Osteocyte (in vitro differentiated cells): ENCODE data around the gene RPA1. TPM values are rescaled to one million over a fixed set of nuclear protein-coding genes. Genes with fewer than 3 reads are reported as not detected.

Source experiments
- DNase-seq: peaks from one replicate; pipeline ENCODE4 v3.0.0; 2021; ENCODE audit warnings: mixed read lengths; ENCODE audit not compliant: unreplicated experiment; ENCODE audit errors: extremely low spot score
- H3K27ac Mint-ChIP-seq: one replicate; pipeline ENCODE4 v1.8.0; 2021; ENCODE audit warnings: mild to moderate bottlenecking, mixed read lengths; ENCODE audit not compliant: unreplicated experiment
- H3K27me3 Mint-ChIP-seq: one replicate; pipeline ENCODE4 v1.8.0; 2021; ENCODE audit warnings: mixed read lengths; ENCODE audit not compliant: unreplicated experiment
- H3K36me3 Mint-ChIP-seq: one replicate; pipeline ENCODE4 v1.8.0; 2021; ENCODE audit warnings: mixed read lengths; ENCODE audit not compliant: unreplicated experiment
- H3K4me1 Mint-ChIP-seq: one replicate; pipeline ENCODE4 v1.8.0; 2021; ENCODE audit warnings: mixed read lengths; ENCODE audit not compliant: unreplicated experiment
- H3K4me3 Mint-ChIP-seq: one replicate; pipeline ENCODE4 v1.8.0; 2021; ENCODE audit warnings: mild to moderate bottlenecking, moderate library complexity, mixed read lengths; ENCODE audit not compliant: unreplicated experiment
- H3K9me3 Mint-ChIP-seq: one replicate; pipeline ENCODE4 v1.8.0; 2021; ENCODE audit warnings: mixed read lengths; ENCODE audit not compliant: unreplicated experiment
- CTCF ChIP-seq: fragments of 200-600 bp; sonication (generic); IDR thresholded peaks from 2 replicates; pipeline ENCODE4 v1.5.0; 2021; ENCODE audit warnings: antibody characterized with exemption, mild to moderate bottlenecking, moderate library complexity
- total RNA-seq: library from RNA; stranded (reverse); gene quantifications from 2 replicates; pipeline ENCODE4 v1.2.1, GENCODE V29; 2021

RPA1 gene
- total RNA-seq, 1 donor from 2014 or later, result 75.3 TPM

GRCh38 chr17:1906662-1907101 is 76.9 kb downstream of the RPA1 start:
- Mint-ChIP-seq H3K4me3 (no peak overlapping the region), H3K9me3 (no peaks in the 10 kb centered on the region), H3K36me3 (no peaks in the 10 kb centered on the region), H3K4me1 (peaks cover 11% of the 10 kb centered on the region), H3K27ac (no peak overlapping the region), H3K27me3 (peaks cover 41% of the 10 kb centered on the region)
- DNase-seq, result no peak
- peak; percentile 8 for TF ChIP-seq CTCF

DNA sequence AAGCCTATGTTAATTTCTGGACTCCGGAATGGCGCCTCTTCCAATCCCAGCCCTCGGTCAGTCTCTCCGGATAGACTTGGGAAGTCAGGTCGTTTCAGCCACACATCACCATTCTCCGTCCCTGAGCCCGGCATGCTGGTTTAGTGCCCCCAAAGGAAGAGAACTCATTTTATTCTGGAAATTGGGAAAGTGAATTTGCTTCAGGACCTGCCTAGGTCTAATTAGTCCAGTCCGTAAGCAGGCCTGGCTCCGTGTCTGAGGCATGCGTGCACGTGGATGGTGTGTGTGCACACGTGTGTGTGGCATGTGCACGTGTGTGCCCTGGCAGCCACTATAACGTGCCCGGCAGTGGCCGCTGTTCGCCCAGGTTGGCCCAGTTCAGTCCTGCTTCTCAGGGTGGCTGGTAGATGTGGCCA is 77.4 kb downstream of the RPA1 start:
- TF ChIP-seq CTCF, result no peak
- DNase-seq, result no peak
- H3K9me3 Mint-ChIP-seq, result no peaks in the 10 kb centered on the region
- H3K27me3 Mint-ChIP-seq, result peaks cover 46% of the 10 kb centered on the region
- no peak overlapping the region for H3K4me3 Mint-ChIP-seq
- no peaks in the 10 kb centered on the region for H3K36me3 Mint-ChIP-seq
- H3K4me1 Mint-ChIP-seq, result peaks cover 11% of the 10 kb centered on the region
- no peak overlapping the region for H3K27ac Mint-ChIP-seq

GRCh38 chr17:1907909-1908698 is 78.3 kb downstream of the RPA1 start:
- H3K4me1 Mint-ChIP-seq, result peaks cover 11% of the 10 kb centered on the region
- H3K27ac Mint-ChIP-seq, result no peak overlapping the region
- no peaks in the 10 kb centered on the region for H3K36me3 Mint-ChIP-seq
- DNase-seq, result no peak
- peak overlapping the region; percentile 60 for H3K4me3 Mint-ChIP-seq
- peaks cover 54% of the 10 kb centered on the region for H3K27me3 Mint-ChIP-seq
- H3K9me3 Mint-ChIP-seq, result no peaks in the 10 kb centered on the region
- TF ChIP-seq CTCF, result no peak

- Mint-ChIP-seq H3K4me3 (peak overlapping the region; percentile 60), H3K27ac (no peak overlapping the region), H3K36me3 (no peaks in the 10 kb centered on the region), H3K9me3 (no peaks in the 10 kb centered on the region), H3K27me3 (peaks cover 56% of the 10 kb centered on the region), H3K4me1 (peaks cover 11% of the 10 kb centered on the region)
- peak; percentile 88 for DNase-seq
- peak; percentile 89 for TF ChIP-seq CTCF
These were observed 79.0 kb downstream of the RPA1 start for GRCh38 chr17:1908699-1909309.

DNA sequence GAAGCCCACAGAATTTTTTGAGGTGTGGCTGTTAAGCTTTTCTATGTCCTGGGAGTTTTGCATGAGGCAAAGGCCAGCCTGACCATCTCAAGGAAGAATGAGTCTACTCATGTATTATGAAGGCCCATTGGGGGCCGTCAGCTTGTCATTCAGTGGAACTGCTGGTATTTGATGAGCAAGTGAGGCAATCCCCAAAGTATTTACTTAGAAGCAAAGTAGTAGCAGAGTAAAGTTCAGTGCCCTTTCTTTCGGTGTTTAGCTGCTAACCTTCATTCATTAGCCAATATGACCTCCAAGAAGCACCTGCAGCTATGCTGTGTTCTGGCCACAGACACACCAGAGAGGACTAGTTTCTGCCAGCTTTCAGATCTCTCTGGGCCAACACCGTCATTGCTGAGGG is 80.2 kb downstream of the RPA1 start:
- no peak for DNase-seq
- H3K4me1 Mint-ChIP-seq, result peaks cover 13% of the 10 kb centered on the region
- H3K36me3 Mint-ChIP-seq, result no peaks in the 10 kb centered on the region
- H3K27ac Mint-ChIP-seq, result no peak overlapping the region
- H3K4me3 Mint-ChIP-seq, result no peak overlapping the region
- peaks cover 58% of the 10 kb centered on the region for H3K27me3 Mint-ChIP-seq
- no peak for TF ChIP-seq CTCF
- no peaks in the 10 kb centered on the region for H3K9me3 Mint-ChIP-seq
